Stimulated activated CD8-positive, alpha-beta memory T cell treated with anti-CD3 and anti-CD28 coated beads, Interleukin-12 subunit alpha, Interleukin-12 subunit beta, amount 100 ng/mL, for 1 hour (primary cell): ENCODE measurements around the gene HILPDA.
A peak's percentile ranks its signal among the peaks of the same experiment; 100 is the strongest.
"Not testable (repeated sequence)": the region's sequence is repeated elsewhere in the genome, so short reads cannot be mapped to it uniquely, and the experiment has no call there.

Experiments
- DNase-seq: peaks from one replicate; pipeline ENCODE4 v3.0.0-alpha.2; 2020; ENCODE audit warnings: low read depth

The HILPDA gene

DNA sequence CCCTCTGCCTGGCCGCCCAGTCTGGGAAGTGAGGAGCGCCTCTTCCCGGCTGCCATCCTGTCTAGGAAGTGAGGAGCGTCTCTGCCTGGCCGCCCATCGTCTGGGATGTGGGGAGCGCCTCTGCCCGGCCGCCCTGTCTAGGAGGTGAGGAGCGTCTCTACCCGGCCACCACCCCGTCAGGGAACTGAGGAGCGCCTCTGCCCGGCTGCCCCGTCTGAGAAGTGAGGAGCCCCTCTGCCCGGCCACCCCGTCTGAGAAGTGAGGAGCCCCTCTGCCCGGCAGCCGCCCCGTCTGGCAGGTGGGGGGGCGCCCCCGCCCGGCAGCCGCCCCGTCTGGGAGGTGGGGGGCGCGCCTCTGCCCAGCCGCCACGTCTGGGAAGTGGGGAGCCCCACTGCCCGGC is 7.7 kb downstream of the HILPDA start:
- not testable (repeated sequence) for DNase-seq

DNA sequence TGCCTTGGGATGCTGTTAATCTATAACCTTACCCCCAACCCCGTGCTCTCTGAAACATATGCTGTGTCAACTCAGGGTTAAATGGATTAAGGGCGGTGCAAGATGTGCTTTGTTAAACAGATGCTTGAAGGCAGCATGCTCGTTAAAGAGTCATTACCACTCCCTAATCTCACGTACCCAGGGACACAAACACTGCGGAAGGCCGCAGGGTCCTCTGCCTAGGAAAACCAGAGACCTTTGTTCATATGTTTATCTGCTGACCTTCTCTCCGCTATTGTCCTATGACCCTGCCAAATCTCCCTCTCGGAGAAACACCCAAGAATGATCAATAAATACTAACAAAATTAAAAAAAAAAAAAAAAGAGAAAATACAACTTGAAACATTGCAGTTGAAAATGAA is 8.3 kb downstream of the HILPDA start:
- DNase-seq = not testable (repeated sequence)

DNA sequence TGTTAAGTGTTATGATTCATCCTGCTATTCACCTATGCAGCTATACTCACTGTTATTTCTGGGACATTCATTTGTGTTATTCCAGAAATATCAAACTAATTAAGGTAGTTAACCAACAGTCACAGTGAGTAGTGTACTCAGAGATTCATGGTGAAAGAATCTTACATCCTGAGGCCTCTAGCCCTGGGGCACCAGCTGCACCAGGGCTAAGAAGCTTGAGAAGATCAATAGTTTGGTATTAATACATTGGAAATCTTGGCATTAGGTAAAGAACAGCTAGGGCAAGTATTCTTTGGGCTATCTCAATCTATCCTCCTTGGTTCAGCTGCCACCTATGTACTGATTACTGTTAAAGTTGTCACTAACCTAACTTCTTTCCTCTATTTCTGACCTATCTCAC is 11.2 kb downstream of the HILPDA start:
- not testable (repeated sequence) for DNase-seq

DNA sequence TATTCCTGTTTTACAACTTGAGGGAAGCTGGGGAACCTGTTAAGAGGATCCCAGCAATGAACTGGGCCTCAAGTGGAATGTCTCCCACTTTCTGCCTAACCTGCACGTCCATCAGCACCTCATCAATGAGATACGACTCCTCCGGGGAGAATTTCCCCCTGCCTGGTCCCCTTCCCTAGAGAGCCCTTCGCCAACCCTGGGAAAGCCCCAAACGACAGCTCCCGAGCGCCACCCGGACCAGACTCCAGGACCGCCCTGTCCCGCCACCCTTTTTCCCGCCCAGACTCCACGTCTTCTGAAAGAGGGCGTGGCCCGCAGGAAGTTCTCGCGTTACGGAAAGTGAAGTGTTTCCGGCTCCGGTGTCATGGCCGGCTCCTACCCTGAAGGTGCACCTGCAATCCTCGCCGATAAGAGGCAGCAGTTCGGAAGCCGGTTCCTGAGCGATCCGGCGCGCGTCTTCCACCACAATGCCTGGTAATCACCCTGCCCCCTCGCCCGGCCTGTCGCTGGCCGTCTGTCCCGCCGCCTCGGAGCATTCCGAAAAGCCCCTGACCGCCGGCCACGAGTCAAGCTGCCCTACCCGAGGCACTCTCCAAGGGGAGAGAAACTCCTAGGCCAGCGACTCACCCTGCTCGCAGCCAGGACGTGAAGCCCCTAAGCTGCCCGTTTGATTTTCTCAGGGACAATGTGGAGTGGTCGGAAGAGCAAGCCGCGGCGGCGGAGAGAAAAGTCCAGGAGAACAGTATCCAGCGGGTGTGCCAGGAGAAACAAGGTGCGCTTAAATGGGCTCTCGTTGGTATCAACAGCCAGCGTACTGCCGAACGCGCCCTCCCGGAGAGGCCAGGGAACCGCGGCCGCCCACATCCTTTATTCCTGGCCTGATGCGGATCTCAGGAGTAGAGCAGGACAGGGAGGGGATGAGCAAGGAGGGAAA is 21.0 kb downstream of the HILPDA start, which contains the start of gene METTL2B:
Gene METTL2B, plus strand, starts transcription at position 347 of the 934 bp plus-strand sequence. Its CDS starts 18 bp downstream, at position 365.
- peak; percentile 81 for DNase-seq

DNA sequence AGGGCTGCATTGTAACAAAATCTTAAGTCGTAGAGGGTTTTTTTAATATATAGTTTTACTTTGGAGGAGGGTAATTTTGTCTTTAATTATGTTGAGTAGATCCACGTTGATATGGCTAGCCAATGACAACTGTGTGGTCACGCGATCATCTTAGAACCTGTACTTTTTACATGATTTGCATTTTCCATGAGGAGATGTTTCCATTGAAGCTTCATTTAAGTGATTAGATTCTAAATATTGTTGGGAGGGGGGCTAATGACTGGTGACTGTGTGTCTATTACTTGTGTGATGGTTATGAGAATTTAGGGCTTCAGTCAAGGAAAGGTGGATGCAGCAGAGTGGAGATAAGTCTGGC is 21.6 kb downstream of the HILPDA start:
- not testable (repeated sequence) for DNase-seq

DNA sequence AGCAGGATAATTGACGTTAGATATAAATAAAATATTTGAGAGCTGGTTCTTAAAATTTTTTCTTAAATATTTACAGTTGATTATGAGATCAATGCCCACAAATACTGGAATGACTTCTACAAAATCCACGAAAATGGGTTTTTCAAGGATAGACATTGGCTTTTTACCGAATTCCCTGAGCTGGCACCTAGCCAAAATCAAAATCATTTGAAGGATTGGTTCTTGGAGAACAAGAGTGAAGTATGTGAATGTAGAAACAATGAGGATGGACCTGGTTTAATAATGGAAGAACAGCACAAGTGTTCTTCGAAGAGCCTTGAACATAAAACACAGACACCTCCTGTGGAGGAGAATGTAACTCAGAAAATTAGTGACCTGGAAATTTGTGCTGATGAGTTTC is 23.4 kb downstream of the HILPDA start:
- not testable (repeated sequence) for DNase-seq

DNA sequence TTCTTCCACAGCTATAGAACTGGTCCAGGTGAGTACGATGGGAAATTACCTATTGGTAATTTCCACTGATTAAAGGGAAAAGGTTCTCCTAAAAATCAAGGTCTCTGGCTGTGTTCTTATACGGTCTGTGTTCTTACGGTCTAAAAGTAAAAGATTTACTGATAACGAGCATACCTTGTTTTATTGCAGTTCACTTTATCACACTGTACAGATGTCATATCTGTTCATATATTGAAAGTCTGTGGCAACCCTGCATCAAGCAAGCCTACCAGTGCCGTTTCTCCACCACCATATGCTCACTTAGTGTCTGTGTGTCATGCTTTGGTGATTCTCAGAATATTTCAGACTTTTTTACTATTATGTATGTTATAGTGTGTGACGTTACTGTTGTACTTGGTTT is 32.5 kb downstream of the HILPDA start:
- DNase-seq = not testable (repeated sequence)

DNA sequence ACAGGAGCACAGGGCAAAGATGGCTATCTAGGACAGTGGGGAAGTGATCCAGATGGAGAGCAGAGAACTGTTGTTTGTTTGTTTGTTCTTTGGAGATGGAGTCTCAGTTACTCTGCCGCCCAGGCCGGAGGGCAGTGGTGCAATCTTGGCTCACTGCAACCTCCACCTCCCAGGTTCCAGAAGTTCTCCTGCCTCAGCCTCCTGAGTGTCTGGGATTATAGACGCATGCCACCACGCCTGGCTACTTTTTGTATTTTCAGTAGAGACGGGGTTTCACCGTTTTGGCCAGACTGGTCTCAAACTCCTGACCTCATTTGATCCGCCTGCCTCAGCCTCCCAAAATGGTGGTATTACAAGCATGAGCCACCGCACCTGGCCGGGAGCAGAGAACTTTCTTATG is 41.7 kb downstream of the HILPDA start:
- DNase-seq = no peak

DNA sequence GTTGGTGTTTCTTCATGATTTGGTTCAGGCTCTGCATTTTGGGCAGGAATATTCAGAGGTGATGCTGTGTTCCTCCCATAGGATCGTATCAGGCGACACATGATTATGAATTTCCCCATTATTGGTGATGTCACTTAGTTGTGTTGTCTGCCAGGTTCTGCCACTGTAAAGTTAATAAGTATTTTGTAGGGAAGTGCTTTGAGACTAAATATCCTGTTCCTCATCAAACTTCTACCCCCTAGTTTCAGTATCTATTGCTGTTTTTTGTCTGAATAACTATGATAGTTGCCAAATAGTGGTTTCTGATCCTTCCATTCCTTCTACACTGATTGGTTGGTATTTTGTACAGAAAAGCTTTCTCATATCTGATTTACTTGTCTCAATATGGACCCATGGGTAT is 49.7 kb downstream of the HILPDA start:
- DNase-seq = not testable (repeated sequence)

DNA sequence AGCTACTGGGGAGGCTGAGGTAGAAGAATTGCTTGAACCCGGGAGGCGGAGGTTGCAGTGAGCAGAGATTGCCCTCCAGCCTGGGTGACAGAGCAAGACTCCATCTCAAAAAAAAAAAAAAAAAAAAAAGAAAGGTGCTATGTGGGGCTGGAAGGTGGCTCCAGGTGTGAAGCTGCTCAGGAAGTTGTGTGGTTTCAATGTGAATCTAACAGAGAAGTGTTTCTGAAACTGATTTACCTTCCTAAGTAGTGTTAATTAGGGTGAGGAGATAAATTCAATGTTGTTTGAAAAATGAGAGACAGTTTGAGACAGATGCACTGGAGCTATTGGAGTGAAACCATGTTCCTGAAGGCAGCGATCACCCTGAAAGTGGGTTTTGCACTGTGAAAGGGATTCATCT is 51.1 kb downstream of the HILPDA start:
- not testable (repeated sequence) for DNase-seq

DNA sequence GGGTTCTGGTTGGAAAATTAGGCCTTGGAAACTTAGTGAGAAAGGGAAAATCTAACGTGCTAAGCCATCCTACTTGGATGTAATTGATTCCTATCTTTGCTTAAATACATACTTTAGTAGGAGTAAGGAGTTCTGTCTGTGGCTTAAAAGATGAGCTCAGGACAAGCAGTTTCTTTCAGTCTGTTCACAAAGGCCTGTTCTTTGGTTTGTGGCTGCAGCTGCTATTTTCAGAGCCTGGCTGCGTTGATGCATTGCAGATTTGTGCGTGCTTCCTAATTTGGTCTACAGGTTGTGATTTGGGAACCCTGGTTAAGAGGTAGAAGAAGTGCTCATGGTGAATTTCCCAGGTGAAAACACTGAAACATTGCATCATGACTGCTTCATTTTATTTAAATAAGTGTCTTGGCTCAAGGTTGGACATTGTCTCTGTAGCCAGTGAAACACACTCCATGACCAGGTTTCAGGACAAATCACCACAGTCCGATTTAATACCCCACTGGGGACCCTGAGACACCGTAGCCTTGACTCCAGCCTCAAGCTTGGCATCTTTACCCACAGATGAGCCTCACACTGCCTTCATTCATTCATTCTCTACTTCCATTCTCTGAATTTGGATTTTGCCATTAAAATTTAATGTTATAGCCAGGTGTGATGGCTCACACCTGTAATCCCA is 51.8 kb downstream of the HILPDA start:
- DNase-seq = not testable (repeated sequence)
